Measurements from ENCODE around the gene RRM2.

RRM2 gene

DNA sequence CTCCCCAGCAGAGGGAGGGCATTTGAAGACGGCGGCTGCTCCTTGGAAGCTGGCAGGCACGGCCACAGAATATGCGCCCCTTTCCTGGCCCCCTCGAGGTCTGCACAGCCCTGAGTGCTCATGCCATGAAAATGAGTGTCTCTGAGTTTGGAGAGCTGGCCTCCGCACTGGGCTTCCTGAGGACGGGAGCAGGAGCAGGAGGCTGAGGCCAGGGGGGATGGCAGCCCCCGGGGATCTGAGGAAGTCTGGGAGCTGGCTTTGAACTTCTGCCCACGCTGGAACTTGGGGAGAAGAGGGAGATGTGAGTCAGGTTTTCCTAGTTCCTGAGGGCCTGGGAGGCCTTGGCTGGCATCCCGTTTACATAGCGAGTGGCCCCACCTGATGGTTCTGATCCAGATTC, 47.0 kb downstream of the RRM2 start:
- TF ChIP-seq, protein P1, sequence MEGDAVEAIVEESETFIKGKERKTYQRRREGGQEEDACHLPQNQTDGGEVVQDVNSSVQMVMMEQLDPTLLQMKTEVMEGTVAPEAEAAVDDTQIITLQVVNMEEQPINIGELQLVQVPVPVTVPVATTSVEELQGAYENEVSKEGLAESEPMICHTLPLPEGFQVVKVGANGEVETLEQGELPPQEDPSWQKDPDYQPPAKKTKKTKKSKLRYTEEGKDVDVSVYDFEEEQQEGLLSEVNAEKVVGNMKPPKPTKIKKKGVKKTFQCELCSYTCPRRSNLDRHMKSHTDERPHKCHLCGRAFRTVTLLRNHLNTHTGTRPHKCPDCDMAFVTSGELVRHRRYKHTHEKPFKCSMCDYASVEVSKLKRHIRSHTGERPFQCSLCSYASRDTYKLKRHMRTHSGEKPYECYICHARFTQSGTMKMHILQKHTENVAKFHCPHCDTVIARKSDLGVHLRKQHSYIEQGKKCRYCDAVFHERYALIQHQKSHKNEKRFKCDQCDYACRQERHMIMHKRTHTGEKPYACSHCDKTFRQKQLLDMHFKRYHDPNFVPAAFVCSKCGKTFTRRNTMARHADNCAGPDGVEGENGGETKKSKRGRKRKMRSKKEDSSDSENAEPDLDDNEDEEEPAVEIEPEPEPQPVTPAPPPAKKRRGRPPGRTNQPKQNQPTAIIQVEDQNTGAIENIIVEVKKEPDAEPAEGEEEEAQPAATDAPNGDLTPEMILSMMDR (IDR thresholded peaks at IDR 0.05; ENCODE audit: insufficient read depth, missing control alignments), result no peak
- FAIRE-seq (no peak), DNase-seq (ENCODE audit: insufficient read length, low spot score) (no peak)

DNA sequence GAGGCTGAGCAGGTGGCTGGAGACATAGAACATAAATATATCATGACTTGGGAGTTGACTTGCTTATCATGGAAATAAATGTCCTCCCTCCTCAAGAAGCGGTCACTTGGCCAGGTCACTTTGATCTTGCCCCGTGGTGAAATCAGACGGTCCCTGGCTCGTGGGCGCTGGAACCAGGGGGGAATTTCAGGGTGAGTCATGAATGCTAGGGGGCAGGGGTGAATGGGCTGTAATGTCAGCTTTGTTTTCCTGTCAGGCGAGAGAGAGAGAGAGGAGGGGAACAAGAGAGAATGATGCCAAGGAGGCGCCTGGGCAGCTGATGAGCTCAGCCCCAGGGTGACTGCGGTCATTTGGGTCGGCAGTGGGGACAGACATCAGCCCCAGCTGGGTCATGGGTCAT, 47.7 kb downstream of the RRM2 start:
- TF ChIP-seq, protein P1 (IDR thresholded peaks at IDR 0.05; ENCODE audit: insufficient read depth, missing control alignments), result no peak
- DNase-seq (ENCODE audit: insufficient read length, low spot score) (no peak), FAIRE-seq (no peak)

DNA sequence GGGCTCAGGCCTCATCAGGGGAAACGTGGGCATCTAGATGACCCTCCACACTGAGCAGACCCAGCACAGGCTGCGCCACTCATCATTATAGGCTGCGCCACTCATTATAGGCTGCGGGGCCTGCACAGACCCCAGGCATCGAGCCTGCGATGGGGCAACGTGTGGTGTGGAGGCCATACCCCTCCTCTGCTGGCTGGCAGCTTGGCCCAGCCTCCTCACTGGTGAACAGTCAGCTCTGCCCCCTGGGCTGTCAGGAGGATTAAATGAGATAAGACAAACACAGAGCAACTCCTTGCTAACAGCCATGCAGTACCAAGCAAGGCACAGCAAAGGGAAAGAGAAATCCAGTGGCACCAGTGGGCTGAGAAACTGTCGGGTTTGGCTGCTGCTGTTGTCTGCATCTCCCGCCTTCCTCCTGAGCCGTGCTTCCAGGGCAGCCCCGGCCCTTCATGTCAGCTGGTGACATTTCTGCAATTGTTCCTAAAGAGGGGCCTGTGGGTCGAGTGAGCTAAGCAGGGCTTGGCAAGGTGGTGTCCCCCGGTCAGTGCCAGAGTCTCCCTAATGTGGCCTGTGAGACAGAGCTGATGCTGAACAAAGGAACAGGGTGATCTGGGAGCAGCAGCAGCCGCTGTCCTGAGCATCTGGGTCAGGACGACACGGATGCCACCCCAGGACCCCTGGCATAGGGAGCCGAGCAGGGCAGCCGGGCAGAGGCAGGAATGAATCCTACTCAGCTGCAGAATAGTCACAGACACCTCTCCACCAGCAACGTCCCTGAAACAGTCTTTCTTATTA, 48.7 kb downstream of the RRM2 start:
- DNase-seq (ENCODE audit: insufficient read length, low spot score), result no peak
- no peak for FAIRE-seq
- TF ChIP-seq, protein P1 (IDR thresholded peaks at IDR 0.05; ENCODE audit: insufficient read depth, missing control alignments), result no peak

DNA sequence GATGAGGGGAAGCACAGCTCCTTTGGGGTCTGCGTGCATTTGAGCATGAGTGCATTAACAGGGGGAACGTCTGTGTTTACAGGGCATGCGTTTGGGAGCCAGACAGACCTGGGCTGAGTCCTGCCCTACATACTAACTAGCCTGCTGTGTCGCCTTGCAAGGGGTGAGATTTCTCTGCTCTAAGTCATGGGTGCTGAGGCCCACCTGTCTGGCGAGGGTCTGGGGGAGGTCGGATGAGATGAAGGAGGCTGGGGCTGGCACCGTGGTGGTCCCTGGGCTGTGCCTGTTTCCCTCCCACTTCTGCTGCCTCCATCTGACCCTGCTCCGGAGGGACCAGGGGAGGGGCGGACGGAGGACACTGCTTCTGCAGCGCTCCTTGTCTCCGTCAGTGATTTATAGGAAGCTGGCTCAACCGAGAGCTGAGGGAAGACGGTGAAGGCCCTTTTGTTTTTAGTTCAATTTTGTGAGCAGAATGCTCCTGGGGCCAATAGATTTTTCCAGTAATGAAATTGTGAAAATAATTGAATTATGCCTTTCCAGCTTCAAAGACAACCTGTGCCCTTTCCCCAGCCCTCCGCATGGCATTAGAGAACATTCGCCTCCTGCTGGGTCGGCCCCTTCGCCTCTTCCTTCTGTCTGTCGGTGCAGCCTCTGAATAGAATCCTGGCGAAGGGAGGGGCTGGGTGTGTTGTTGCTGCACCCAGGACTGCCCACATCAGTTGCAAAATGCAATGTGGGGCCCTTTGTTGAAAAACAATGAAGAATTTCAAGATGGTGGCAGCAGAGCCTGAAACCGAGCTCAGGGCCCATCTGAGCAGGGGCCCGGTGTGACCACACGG, 49.7 kb downstream of the RRM2 start:
- TF ChIP-seq, protein P1 (IDR thresholded peaks at IDR 0.05; ENCODE audit: insufficient read depth, missing control alignments), result no peak
- FAIRE-seq (no peak), DNase-seq (ENCODE audit: insufficient read length, low spot score) (no peak)

DNA sequence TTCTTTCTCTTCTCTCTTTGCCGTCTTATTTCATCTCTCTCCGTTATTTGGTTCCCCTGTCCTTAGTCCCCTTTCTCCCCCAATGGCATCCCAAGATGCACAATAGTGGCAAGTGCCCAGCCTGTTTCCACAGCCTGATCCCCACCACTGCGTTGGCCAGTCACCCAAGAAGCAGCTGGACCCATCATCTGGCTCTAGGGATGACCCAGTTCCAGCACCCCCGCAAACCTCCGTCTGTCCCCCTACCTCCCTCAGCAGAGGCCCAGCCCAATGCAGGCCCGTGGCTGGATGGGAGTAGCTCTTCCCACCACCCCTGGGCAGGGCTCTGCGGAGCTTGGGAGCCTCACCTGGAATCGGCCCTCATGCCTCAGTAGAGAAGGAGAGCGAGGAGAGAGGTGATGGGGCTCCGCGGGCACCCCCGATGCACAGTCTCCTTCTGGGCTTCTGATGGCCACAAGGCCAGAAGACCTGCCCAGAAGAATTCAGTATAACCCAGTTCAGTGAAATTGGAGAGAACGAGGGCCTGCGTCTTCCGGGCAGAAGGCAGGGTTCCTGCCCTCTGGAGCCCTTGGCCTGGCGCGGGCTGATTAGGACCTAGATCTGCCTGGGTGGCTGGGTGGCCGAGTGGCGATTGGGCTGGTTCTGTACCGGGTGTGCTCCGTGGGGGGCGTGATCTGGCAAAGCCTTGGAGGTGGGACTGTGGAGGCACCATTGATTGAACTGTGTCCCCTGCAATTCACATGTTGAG, 50.9 kb downstream of the RRM2 start:
- TF ChIP-seq, protein P1 (IDR thresholded peaks at IDR 0.05; ENCODE audit: insufficient read depth, missing control alignments), result no peak
- DNase-seq (ENCODE audit: insufficient read length, low spot score), result no peak
- FAIRE-seq, result no peak

DNA sequence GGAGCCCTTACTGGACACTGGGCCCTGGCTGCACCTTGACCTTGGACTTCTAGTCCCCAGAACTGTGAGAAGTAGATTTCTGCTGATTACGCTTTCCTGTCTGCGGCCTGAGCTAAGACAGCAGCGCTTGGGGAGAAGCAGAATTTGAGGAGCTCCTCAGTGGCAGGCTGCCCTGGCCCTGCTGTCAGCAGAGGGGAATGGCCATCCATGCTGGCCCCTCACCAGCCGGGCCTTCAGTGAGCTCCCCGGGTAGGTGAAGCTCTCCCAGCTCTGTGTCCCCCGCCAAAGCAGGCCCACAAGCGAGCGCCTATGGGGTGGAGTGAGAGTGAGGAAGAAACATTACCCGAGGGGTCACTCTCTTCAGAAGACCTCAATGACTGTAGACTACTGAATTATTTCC, 51.6 kb downstream of the RRM2 start:
- FAIRE-seq (no peak), DNase-seq (ENCODE audit: insufficient read length, low spot score) (no peak)
- TF ChIP-seq, protein P1 (IDR thresholded peaks at IDR 0.05; ENCODE audit: insufficient read depth, missing control alignments), result no peak
